VCaP (cell line): Measurements from ENCODE around the gene PLOD2.

Source experiments
- H3K27ac ChIP-seq: fragments of 450-650 bp; 2 replicates; pipeline ENCODE4 v1.5.1; 2017
- CTCF ChIP-seq: fragments of 450-650 bp; conservative IDR thresholded peaks from 2 replicates; pipeline ENCODE4 v1.5.1; 2017; ENCODE audit warnings: mild to moderate bottlenecking, moderate library complexity

Gene PLOD2

GRCh38 chr3:146160964-146161662, at the start of gene PLOD2:
PLOD2 (minus strand) TSS chr3:146161184; CDS start chr3:146160989, 195 bp downstream.
- H3K27ac ChIP-seq = peak within 1 kb of the TSS; percentile 72
- TF ChIP-seq CTCF = no peak

GRCh38 chr3:146209371-146209770, 48.4 kb upstream of the PLOD2 start:
- H3K27ac ChIP-seq = no peak overlapping the region
- TF ChIP-seq CTCF = no peak

- no peak overlapping the region for H3K27ac ChIP-seq
- no peak for TF ChIP-seq CTCF
Measured at GRCh38 chr3:146203776-146204175, 42.8 kb upstream of the PLOD2 start.

- no peak for TF ChIP-seq CTCF
- H3K27ac ChIP-seq = no peak overlapping the region
Measured at GRCh38 chr3:146200461-146201220, 39.7 kb upstream of the PLOD2 start.

- H3K27ac ChIP-seq = no peak overlapping the region
- TF ChIP-seq CTCF = no peak
Measured at GRCh38 chr3:146199762-146200161, 38.8 kb upstream of the PLOD2 start.

- no peak overlapping the region for H3K27ac ChIP-seq
- TF ChIP-seq CTCF = no peak
Measured at GRCh38 chr3:146196789-146197188, 35.8 kb upstream of the PLOD2 start.

GRCh38 chr3:146195605-146196004, 34.6 kb upstream of the PLOD2 start:
- TF ChIP-seq CTCF = no peak
- H3K27ac ChIP-seq = no peak overlapping the region
